ENCODE data around the gene DCDC2B.

The DCDC2B gene

GRCh38 chr1:32239790-32240139 is 30.9 kb downstream of the DCDC2B start:
- ATAC-seq: no peak
- TF ChIP-seq ZNF8 (CRISPR knock-in tag; IDR thresholded peaks at IDR 0.05) (no peak), ZFP30 (CRISPR knock-in tag; IDR thresholded peaks at IDR 0.05) (no peak), PPARA (CRISPR knock-in tag; IDR thresholded peaks at IDR 0.05; ENCODE audit: borderline replicate concordance) (no peak), BACH2 (CRISPR knock-in tag; IDR thresholded peaks at IDR 0.05; ENCODE audit: borderline replicate concordance) (no peak), TCF4 (CRISPR knock-in tag; IDR thresholded peaks at IDR 0.05; ENCODE audit: borderline replicate concordance) (no peak), ESRRG (CRISPR knock-in tag; IDR thresholded peaks at IDR 0.05) (no peak), ARNTL (CRISPR knock-in tag; IDR thresholded peaks at IDR 0.05; ENCODE audit: borderline replicate concordance, low read depth) (no peak), ZNF565 (CRISPR knock-in tag; conservative IDR thresholded peaks at IDR 0.05; ENCODE audit: low read depth) (no peak), CSDC2 (CRISPR knock-in tag; IDR thresholded peaks at IDR 0.05) (no peak), GLIS3 (CRISPR knock-in tag; IDR thresholded peaks at IDR 0.05) (no peak), ZC3H10 (CRISPR knock-in tag; IDR thresholded peaks at IDR 0.05) (no peak), SNAI2 (CRISPR knock-in tag; IDR thresholded peaks at IDR 0.05) (no peak), CSRNP3 (CRISPR knock-in tag; IDR thresholded peaks at IDR 0.05) (no peak), OSR1 (CRISPR knock-in tag; IDR thresholded peaks at IDR 0.05) (no peak), ZNF70 (CRISPR knock-in tag; IDR thresholded peaks at IDR 0.05) (no peak), ZFP3 (CRISPR knock-in tag; IDR thresholded peaks at IDR 0.05) (no peak)
- TF ChIP-seq, protein P1, sequence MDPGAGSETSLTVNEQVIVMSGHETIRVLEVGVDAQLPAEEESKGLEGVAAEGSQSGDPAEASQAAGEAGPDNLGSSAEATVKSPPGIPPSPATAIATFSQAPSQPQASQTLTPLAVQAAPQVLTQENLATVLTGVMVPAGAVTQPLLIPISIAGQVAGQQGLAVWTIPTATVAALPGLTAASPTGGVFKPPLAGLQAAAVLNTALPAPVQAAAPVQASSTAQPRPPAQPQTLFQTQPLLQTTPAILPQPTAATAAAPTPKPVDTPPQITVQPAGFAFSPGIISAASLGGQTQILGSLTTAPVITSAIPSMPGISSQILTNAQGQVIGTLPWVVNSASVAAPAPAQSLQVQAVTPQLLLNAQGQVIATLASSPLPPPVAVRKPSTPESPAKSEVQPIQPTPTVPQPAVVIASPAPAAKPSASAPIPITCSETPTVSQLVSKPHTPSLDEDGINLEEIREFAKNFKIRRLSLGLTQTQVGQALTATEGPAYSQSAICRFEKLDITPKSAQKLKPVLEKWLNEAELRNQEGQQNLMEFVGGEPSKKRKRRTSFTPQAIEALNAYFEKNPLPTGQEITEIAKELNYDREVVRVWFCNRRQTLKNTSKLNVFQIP (CRISPR knock-in tag; IDR thresholded peaks at IDR 0.05; ENCODE audit: borderline replicate concordance, low read depth): no peak
- TF ChIP-seq, protein P2, sequence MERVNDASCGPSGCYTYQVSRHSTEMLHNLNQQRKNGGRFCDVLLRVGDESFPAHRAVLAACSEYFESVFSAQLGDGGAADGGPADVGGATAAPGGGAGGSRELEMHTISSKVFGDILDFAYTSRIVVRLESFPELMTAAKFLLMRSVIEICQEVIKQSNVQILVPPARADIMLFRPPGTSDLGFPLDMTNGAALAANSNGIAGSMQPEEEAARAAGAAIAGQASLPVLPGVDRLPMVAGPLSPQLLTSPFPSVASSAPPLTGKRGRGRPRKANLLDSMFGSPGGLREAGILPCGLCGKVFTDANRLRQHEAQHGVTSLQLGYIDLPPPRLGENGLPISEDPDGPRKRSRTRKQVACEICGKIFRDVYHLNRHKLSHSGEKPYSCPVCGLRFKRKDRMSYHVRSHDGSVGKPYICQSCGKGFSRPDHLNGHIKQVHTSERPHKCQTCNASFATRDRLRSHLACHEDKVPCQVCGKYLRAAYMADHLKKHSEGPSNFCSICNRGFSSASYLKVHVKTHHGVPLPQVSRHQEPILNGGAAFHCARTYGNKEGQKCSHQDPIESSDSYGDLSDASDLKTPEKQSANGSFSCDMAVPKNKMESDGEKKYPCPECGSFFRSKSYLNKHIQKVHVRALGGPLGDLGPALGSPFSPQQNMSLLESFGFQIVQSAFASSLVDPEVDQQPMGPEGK (CRISPR knock-in tag; IDR thresholded peaks at IDR 0.05; ENCODE audit: borderline replicate concordance): no peak

- ATAC-seq: peak; percentile 80
Observed at GRCh38 chr1:32240140-32240951, 31.5 kb downstream of the DCDC2B start.

More at GRCh38 chr1:32240140-32240951, 31.5 kb downstream of the DCDC2B start:
- TF ChIP-seq TOX (CRISPR knock-in tag; IDR thresholded peaks at IDR 0.05; ENCODE audit: borderline replicate concordance): no peak
- TF ChIP-seq ESRRG (CRISPR knock-in tag; IDR thresholded peaks at IDR 0.05): no peak
- TF ChIP-seq ZNF565 (CRISPR knock-in tag; conservative IDR thresholded peaks at IDR 0.05; ENCODE audit: low read depth): no peak
- TF ChIP-seq SNAI2 (CRISPR knock-in tag; IDR thresholded peaks at IDR 0.05): no peak
- TF ChIP-seq BACH2 (CRISPR knock-in tag; IDR thresholded peaks at IDR 0.05; ENCODE audit: borderline replicate concordance): no peak
- TF ChIP-seq ZFP3 (CRISPR knock-in tag; IDR thresholded peaks at IDR 0.05): no peak
- TF ChIP-seq ZFP30 (CRISPR knock-in tag; IDR thresholded peaks at IDR 0.05): no peak
- TF ChIP-seq ARNTL (CRISPR knock-in tag; IDR thresholded peaks at IDR 0.05; ENCODE audit: borderline replicate concordance, low read depth): no peak
- TF ChIP-seq RARB (CRISPR knock-in tag; IDR thresholded peaks at IDR 0.05): no peak
- no peak for TF ChIP-seq TCF4 (CRISPR knock-in tag; IDR thresholded peaks at IDR 0.05; ENCODE audit: borderline replicate concordance)
- no peak for TF ChIP-seq CSRNP3 (CRISPR knock-in tag; IDR thresholded peaks at IDR 0.05)
- no peak for TF ChIP-seq ZNF70 (CRISPR knock-in tag; IDR thresholded peaks at IDR 0.05)
- no peak for TF ChIP-seq OSR1 (CRISPR knock-in tag; IDR thresholded peaks at IDR 0.05)
- TF ChIP-seq, protein P3, sequence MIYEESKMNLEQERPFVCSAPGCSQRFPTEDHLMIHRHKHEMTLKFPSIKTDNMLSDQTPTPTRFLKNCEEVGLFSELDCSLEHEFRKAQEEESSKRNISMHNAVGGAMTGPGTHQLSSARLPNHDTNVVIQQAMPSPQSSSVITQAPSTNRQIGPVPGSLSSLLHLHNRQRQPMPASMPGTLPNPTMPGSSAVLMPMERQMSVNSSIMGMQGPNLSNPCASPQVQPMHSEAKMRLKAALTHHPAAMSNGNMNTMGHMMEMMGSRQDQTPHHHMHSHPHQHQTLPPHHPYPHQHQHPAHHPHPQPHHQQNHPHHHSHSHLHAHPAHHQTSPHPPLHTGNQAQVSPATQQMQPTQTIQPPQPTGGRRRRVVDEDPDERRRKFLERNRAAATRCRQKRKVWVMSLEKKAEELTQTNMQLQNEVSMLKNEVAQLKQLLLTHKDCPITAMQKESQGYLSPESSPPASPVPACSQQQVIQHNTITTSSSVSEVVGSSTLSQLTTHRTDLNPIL (CRISPR knock-in tag; IDR thresholded peaks at IDR 0.05; ENCODE audit: low read depth): no peak
